GM11168 (cell line): ENCODE measurements around the gene PCDHGA9.
"Not testable (repeated sequence)": the region's sequence is repeated elsewhere in the genome, so short reads cannot be mapped to it uniquely, and the experiment has no call there.

Experiments
- in situ Hi-C: fragments of 300-500 bp; cut with MboI; formaldehyde crosslinking; loops from one replicate; pipeline ENCODE4 v1.12.0; 2022; ENCODE audit warnings: low sequenced_read_pairs; ENCODE audit not compliant: unreplicated experiment

Gene PCDHGA9

GRCh38 chr5:141402553-141403243, at the start of gene PCDHGA9:
Gene PCDHGA9 (plus strand): TSS chr5:141402778. CDS start chr5:141402953, 175 bp downstream.
- in situ Hi-C loops, result no loop called here

GRCh38 chr5:141354900-141355469, 47.6 kb upstream of the PCDHGA9 start, which contains the start of gene PCDHGA4:
Gene PCDHGA4 (plus strand): TSS chr5:141355021. CDS start chr5:141355108, 87 bp downstream.
- in situ Hi-C loops, result no loop called here

- in situ Hi-C loops, result no loop called here
Observed at GRCh38 chr5:141355641-141356040, 46.9 kb upstream of the PCDHGA9 start.

DNA sequence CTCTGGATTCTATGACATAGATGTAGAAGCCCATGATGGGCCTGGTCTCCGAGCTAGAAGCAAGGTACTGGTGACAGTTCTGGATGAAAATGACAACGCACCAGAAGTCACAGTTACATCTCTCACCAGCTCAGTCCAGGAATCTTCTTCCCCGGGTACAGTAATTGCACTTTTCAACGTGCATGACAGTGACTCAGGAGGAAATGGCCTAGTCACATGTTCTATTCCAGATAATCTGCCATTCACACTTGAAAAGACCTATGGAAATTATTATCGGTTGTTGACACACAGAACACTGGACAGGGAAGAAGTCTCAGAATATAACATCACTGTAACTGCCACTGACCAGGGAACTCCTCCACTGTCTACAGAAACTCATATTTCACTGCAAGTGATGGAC, 46.4 kb upstream of the PCDHGA9 start:
- in situ Hi-C loops, result no loop called here

- in situ Hi-C loops, result no loop called here
Observed at GRCh38 chr5:141356950-141357349, 45.6 kb upstream of the PCDHGA9 start.

DNA sequence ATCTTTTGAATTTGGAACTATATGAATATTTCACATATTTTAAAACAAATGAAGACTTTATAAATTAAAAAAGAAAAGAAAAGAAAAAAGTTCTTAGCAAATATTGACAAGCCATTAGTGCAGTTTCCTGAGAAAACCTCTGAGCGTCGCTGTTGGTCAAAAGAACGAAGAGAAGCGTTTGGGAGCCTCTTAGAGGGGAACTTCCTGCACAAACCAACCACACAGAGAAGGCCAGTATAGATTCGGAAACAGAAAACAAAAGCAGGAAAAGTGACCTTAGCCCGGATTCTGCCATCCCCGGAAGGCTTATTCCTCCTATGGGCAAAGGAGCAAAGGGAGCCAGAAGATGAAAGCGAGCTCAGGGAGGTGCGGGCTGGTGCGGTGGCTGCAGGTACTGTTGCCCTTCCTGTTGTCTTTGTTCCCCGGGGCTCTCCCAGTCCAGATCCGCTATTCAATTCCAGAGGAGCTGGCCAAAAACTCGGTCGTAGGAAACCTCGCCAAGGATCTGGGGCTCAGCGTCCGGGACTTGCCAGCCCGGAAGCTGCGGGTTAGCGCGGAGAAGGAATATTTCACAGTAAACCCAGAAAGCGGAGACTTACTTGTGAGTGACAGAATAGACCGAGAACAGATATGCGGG, 42.7 kb upstream of the PCDHGA9 start, which contains the start of gene PCDHGB2:
TSS of gene PCDHGB2 (plus strand) at position 205 of the 637 bp plus-strand sequence. CDS start at position 347, 142 bp downstream.
- in situ Hi-C loops, result no loop called here

- in situ Hi-C loops, result no loop called here
Observed at GRCh38 chr5:141360685-141361084, 41.9 kb upstream of the PCDHGA9 start.

DNA sequence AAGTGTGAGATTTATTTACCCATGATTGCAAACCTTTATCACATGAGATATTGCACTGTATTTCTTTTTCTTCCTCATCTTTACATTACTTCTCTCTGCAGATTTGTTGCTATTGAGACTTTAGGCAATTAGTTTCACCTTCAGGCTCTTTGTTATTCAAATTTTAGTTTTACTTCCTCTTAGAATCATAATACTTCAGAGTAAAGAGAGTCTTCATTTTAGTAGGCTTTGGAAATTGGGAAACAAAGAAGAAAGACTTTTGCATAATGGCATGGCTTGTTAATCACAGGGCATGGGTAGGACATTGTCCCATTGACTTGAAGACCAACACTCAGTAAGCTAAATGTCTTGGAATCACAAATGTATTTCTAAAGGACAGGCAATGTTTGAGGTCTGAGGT, 39.9 kb upstream of the PCDHGA9 start:
- in situ Hi-C loops, result no loop called here

DNA sequence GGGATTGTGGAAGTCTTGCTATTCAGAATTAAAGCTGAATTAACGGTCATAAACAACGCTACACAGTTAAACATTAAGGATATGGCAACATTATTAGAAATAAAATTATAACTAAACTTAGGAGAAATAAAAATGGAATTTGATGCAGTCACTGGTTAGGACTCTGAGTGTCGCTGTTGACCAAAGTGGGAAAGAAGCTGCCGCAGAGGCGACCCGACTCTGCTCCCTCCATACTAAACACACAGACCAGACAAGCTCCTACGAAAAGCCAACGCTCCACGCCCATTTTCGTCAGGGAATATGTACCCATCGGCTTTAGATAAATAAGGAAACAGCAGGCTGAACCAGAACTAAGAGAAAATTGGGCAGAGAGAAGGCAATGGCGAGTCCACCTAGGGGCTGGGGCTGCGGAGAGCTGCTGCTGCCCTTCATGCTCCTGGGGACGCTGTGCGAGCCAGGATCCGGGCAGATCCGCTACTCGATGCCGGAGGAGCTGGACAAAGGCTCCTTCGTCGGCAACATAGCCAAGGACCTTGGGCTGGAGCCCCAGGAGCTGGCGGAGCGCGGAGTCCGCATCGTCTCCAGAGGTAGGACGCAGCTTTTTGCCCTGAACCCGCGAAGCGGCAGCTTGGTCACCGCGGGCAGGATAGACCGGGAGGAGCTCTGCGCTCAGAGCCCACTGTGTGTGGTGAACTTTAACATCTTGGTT, 38.5 kb upstream of the PCDHGA9 start, which contains the start of gene PCDHGA5:
TSS of gene PCDHGA5 (plus strand) at position 211 of the 709 bp plus-strand sequence. CDS start at position 380, 169 bp downstream.
- in situ Hi-C loops, result no loop called here

- in situ Hi-C loops, result no loop called here
Observed at GRCh38 chr5:141366016-141366896, 36.3 kb upstream of the PCDHGA9 start.

- in situ Hi-C loops, result no loop called here
Observed at GRCh38 chr5:141369994-141370848, 32.4 kb upstream of the PCDHGA9 start, which contains the start of gene PCDHGB3. Gene PCDHGB3 (plus strand): TSS chr5:141370242. CDS start chr5:141370395, 153 bp downstream.

- in situ Hi-C loops, result no loop called here
Observed at GRCh38 chr5:141371572-141372475, 30.8 kb upstream of the PCDHGA9 start.

GRCh38 chr5:141373673-141374317, 28.8 kb upstream of the PCDHGA9 start, which contains the start of gene PCDHGA6:
Gene PCDHGA6 (plus strand): TSS chr5:141373891. CDS start chr5:141374084, 193 bp downstream.
- in situ Hi-C loops, result no loop called here

GRCh38 chr5:141374627-141375026, 28.0 kb upstream of the PCDHGA9 start:
- in situ Hi-C loops, result no loop called here

DNA sequence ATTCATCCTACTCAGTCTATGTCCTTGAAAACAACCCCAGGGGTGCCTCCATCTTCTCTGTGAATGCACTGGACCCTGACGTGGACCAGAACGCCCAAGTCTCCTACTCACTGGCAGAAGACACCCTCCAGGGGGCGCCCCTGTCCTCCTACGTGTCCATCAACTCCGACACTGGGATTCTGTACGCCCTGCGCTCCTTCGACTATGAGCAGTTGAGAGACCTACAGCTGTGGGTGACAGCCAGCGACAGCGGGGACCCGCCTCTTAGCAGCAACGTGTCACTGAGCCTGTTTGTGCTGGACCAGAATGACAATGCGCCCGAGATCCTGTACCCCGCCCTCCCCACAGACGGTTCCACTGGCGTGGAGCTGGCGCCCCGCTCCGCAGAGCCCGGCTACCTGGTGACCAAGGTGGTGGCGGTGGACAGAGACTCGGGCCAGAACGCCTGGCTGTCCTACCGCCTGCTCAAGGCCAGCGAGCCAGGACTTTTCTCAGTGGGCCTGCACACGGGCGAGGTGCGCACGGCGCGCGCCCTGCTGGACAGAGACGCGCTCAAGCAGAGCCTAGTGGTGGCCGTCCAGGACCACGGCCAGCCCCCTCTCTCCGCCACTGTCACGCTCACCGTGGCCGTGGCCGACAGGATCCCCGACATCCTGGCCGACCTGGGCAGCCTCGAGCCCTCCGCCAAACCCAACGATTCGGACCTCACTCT, 27.0 kb upstream of the PCDHGA9 start:
- in situ Hi-C loops, result not testable (repeated sequence)
